HL-60 (cell line): ENCODE results near the gene SLA2.
A peak's percentile ranks its signal among the peaks of the same experiment; 100 is the strongest.
"Not testable (repeated sequence)": the region's sequence is repeated elsewhere in the genome, so short reads cannot be mapped to it uniquely, and the experiment has no call there.

Experiments used
- DNase-seq, 2 experiments: peaks; one replicate each; pipeline ENCODE4 v3.0.0-alpha.2; 2010 to 2020; ENCODE audit warnings: low read depth in 1 of 2, low spot score in 1 of 2
- H3K27ac ChIP-seq: fragments of 250-450 bp; sonication (Bioruptor Pico); replicated peaks from 2 replicates; pipeline ENCODE4 v1.5.1; 2020; ENCODE audit warnings: mild to moderate bottlenecking, moderate library complexity
- H3K27me3 ChIP-seq: fragments of 250-450 bp; sonication (Bioruptor Pico); 2 replicates; pipeline ENCODE4 v1.5.1; 2021; ENCODE audit warnings: mild to moderate bottlenecking, moderate library complexity; ENCODE audit not compliant: insufficient read depth, poor library complexity, severe bottlenecking
- H3K4me3 ChIP-seq: replicated peaks from 2 replicates; pipeline ENCODE4 v1.5.1; 2011; ENCODE audit warnings: mild to moderate bottlenecking, control low read depth, low read length; ENCODE audit not compliant: insufficient read depth
- CTCF ChIP-seq: IDR thresholded peaks from one replicate; pipeline ENCODE4 v1.5.1; 2011; ENCODE audit warnings: low read length, control low read depth, inconsistent platforms; ENCODE audit not compliant: insufficient read depth
- GABPA ChIP-seq: IDR thresholded peaks from 2 replicates; pipeline ENCODE4 v1.6.1; 2012; ENCODE audit warnings: low read depth
- POLR2AphosphoS5 ChIP-seq: IDR thresholded peaks from 2 replicates; pipeline ENCODE4 v1.6.1; 2012; ENCODE audit warnings: low read depth
- REST ChIP-seq: IDR thresholded peaks from 2 replicates; pipeline ENCODE4 v1.6.1; 2012; ENCODE audit warnings: low read depth; ENCODE audit not compliant: insufficient replicate concordance
- SPI1 ChIP-seq: IDR thresholded peaks from 2 replicates; pipeline ENCODE4 v1.6.1; 2012; ENCODE audit warnings: low read depth, mild to moderate bottlenecking, borderline replicate concordance
- long read RNA-seq: library from polyadenylated mRNA; unstranded; transcript quantifications from one replicate; pipeline ENCODE4 v2.0.0, GENCODE V29; 2020

SLA2 gene
- long read RNA-seq, transcript SLA2-201 (8 exons, 2,757 nt) = major isoform, 5 of 6 reads
- long read RNA-seq, partial matches to known transcripts = 0 of 6 reads
- long read RNA-seq, other reads (novel, unspliced or antisense) = 0 of 6 reads

GRCh38 chr20:36645998-36646397, at the start of gene SLA2:
SLA2 (minus strand) TSS chr20:36646196; CDS start chr20:36641335, 4,861 bp downstream.
- peak; percentile 23; the same call in 1 of the 2 replicates for TF ChIP-seq GABPA
- TF ChIP-seq SPI1 = peak; percentile 79; the same call in 1 of the 2 replicates
- no peak for TF ChIP-seq CTCF
- TF ChIP-seq POLR2AphosphoS5 = peak; percentile 70
- TF ChIP-seq REST = no peak
- peak; percentile 27 to 91 for DNase-seq
- H3K27ac ChIP-seq = peak within 1 kb of the TSS; percentile 58
- H3K4me3 ChIP-seq = no peak within 1 kb of the TSS
- H3K27me3 ChIP-seq = no peaks in the 10 kb centered on the region

- not testable (repeated sequence) for DNase-seq, H3K4me3 ChIP-seq, H3K27ac ChIP-seq, H3K27me3 ChIP-seq
These were observed 49.5 kb upstream of the SLA2 start for GRCh38 chr20:36695467-36695866.

- H3K4me3 ChIP-seq = no peak overlapping the region
- TF ChIP-seq REST (no peak), SPI1 (no peak), GABPA (no peak), CTCF (no peak), POLR2AphosphoS5 (no peak)
- no peaks in the 10 kb centered on the region for H3K27me3 ChIP-seq
- DNase-seq = no peak
- H3K27ac ChIP-seq = no peak overlapping the region
These were observed 42.6 kb upstream of the SLA2 start for GRCh38 chr20:36688630-36689029.

- H3K27ac ChIP-seq = no peak overlapping the region
- TF ChIP-seq REST (no peak), POLR2AphosphoS5 (no peak), GABPA (no peak), CTCF (no peak), SPI1 (no peak)
- no peaks in the 10 kb centered on the region for H3K27me3 ChIP-seq
- DNase-seq = no peak
- no peak overlapping the region for H3K4me3 ChIP-seq
These were observed 41.9 kb upstream of the SLA2 start for GRCh38 chr20:36687850-36688249.
